Tibial nerve (tissue), 4 donors: ENCODE results near the gene DIP2B.

Experiments
- CTCF ChIP-seq, 5 experiments: fragments of 200-600 bp in 3 of 5; fragments of 450-650 bp in 2 of 5; sonication (generic) in 3 of 5; IDR thresholded peaks; one replicate each; pipeline ENCODE4 v1.5.1; 2016 to 2019; ENCODE audit warnings: antibody characterized with exemption in 5 of 5, mild to moderate bottlenecking in 3 of 5, moderate library complexity in 2 of 5
- EP300 ChIP-seq, 2 donors: sonication (generic); formaldehyde crosslinking; IDR thresholded peaks; one replicate each; pipeline ENCODE4 v1.6.1; 2017; ENCODE audit warnings: antibody characterized with exemption in 2 of 2, mild to moderate bottlenecking in 1 of 2

DNA sequence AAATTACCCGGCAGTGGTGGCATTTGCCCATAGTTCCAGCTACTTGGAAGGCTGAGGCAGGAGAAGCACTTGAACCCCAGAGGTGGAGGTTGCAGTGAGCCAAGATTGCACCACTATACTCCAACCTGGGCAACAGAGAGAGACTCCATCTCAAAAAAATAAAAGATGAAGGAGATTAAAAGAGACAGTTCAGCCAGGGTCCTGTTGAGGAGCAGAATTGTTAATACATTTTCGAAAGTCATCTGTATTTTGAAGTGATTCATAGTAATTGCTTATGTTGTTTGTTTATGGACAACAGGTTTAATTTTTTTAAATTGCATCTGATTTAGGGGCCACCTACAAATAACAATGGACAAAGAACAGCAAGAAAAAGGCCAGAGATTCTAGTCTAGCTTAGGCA, 112.9 kb downstream of the DIP2B start:
- no peak for TF ChIP-seq CTCF (IDR thresholded peaks at IDR 0.05)
- no peak for TF ChIP-seq EP300 (IDR thresholded peaks at IDR 0.05)
